Activated CD4-positive, alpha-beta T cell treated with anti-CD3 and anti-CD28 coated beads, Interleukin-2, amount 50 U/mL, for 24 hours (primary cell): ENCODE results near the gene DLEC1.

ENCODE experiments used
- DNase-seq, 2 donors: peaks; one replicate each; pipeline ENCODE4 v3.0.0-alpha.2; 2020; ENCODE audit warnings: low read depth in 1 of 2, low spot score in 1 of 2

DLEC1 gene

DNA sequence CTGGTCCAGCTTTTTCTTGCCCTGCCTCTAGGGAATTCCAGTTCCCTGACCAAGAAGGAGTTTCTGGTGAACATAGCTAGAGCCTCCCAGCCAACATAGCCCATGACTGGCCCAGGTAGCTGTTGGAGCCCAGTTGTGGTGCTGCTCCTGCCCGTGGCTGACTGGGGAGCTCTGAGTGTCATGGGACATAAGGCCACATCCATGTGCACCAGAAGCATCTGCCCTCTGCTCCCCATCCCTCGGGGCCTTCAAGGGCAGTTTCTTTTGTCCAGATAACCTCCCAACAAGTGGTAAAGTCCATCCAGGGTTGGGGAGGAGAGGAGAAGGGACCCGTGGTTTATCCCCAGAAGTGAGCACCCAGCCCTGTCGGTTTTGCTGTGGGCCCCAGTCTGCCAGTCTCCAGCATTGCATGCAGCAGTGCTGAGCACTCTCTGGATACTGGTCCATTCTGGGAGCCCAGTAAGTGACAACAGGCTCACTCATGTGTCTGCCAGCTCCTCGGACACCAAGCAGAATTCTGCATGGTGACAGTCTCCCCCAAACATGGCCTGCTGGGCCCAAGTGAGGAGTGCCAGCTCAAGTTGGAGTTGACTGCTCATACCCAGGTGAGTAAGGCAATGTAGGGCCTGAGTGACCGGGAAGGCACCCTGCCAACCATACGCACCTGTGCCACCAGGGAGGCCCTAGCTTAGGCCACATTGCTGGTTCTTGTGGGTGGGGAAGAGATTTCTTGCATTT is 69.1 kb downstream of the DLEC1 start:
- no peak for DNase-seq

DNA sequence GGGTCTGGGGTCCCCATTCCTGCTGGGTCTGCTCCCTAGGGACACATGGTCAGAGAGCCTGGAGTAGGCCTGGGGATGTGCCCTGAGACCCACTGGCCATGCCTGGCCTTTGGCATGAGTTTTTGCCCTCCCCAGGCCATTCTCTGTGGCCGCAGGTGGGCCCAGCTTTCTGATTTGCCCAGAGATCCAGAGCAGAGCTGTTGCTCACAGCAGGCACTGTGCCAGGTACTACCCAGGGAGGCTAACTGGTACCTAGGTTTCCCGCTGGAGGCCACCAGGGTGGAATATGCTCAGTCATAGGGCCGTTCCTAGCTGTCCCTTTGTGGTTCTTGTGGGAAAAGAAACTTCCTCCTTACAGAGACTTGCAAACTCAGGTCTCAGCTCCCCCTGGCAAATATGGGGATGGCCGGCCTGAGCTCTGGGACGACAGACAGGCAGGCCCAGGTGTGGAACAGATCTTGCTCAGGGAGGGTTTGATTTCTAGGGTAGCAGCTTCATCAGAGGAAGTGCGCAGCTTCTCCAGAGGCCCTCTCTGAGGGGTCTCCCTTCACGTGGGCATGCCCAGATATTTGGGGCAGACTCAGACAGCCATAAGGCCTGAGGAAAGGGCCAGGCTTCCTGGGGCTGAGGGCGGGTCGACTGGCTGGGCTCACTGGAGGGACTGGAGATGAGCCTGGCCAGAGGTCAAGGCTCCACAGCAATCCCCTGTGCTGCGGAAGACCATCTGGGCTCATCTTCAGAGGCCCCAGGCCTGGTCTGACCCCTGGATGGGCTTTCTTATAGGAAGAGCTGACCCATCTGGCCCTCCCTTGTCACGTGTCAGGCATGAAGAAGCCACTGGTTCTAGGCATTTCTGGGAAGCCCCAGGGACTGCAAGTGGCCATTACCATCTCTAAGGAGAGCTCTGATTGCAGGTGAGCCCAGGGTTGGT is 69.9 kb downstream of the DLEC1 start:
- DNase-seq: no peak

DNA sequence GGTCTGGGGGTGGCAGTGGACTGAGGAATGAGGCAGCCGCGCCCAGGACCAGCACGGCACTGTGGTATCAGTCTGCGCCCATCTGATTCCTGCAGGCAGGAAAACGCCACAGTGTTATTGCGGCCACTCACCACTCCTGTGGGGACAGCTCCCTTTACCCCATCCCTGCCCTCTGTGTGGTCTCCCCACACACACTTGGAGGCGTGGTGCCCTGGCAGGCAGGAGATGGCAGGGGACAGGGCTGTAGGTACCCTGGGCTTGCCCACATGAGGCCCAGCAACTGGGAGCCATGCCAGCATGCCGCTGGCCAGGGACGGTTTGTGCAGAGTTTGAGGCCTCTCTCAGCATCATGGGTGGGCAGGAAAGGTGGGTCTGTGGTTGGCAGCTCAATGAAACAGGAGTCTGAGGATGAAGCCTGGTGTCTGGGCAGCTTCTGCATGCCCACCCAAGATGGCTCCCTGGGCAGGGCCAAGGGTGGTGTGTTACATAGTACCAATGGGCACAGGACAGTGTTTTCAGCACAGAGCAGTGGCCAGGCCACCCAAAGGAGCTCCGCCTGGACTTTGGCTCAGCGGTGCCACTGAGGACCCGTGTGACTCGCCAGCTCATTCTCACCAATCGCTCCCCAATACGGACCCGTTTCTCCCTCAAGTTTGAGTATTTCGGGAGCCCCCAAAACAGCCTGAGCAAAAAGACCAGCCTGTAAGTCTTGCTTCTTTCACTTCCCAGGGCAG is 70.7 kb downstream of the DLEC1 start:
- no peak for DNase-seq

DNA sequence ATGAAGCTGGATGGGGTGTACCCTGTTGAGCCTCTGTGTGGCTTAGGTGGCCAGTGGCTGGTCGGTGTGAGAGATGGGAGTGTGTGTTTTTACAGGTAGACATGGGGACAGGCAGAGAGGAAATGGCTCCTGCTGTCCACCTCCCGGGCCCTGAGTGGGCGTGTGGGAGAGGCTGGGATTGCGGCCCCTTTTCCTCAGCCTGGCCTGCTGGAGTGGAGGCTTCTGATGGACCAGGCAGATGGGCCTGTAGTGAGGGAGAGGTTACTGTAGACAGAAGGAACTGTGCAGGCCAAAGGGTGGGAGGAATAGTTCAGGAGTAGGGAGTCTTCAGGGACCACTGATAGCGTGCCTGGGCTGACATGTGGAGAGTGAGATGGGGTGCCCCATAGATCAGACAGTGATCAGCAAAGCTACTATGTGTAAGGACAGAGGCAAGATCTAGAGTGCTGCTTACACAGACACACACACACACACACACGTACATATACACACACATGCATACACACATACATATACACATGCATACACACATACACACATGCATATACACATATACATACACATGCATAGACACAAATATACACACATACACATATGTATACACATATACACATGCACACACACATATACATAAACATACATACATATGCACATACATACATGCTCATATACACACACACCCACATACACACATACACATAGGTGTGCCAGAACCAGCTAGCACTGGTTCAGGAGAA is 71.5 kb downstream of the DLEC1 start:
- no peak for DNase-seq

DNA sequence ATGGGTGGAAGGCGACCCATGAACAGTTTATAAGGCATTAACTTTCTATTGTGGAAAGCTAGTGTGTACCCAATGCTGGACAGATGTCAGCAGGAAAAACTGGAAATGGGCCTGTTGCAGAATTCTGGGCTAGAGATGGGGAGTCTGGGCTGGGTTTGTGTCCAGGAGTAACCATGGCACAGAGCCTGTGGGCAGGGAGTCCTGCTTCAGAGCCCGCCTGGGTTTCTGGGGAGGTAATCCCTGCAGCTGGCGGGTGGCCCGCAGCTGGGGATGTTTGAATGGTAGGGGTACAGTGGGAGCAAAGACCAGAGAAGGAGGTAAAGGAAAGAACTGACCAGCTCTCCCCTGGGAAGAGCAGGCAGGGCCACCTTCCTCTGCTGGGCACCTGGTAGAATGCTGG is 72.2 kb downstream of the DLEC1 start:
- no peak for DNase-seq

DNA sequence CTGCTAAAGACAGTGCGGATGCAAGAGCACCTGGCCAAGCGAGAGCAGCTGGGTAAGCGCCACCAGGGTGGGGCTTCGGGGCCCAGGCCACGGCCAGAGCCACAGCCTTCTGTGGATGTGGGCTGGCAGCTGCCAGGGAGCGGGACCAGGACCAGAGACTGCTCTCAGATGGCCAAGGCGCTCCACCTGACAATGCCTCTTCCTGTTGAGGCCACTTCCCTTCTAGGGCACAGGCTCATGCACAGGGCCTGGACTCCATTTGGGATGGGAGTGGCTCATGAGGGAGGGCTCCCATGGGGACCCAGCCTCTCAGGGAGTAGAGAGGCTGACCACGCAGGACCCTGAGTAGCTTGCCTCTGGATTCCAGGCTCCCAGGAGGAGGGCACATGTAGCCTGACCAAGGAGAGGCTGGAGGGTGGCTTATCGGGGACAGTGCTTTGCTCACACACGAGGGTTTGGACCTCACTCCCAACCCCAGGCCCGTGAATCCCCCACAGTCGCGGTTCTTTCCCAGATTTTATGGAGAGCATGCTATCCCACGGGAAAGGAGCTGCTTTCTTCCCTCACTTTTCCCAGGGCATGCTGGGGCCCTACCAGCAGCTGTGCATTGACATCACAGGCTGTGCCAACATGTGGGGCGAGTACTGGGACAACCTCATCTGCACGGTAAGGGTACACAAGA is 72.8 kb downstream of the DLEC1 start:
- DNase-seq: no peak

DNA sequence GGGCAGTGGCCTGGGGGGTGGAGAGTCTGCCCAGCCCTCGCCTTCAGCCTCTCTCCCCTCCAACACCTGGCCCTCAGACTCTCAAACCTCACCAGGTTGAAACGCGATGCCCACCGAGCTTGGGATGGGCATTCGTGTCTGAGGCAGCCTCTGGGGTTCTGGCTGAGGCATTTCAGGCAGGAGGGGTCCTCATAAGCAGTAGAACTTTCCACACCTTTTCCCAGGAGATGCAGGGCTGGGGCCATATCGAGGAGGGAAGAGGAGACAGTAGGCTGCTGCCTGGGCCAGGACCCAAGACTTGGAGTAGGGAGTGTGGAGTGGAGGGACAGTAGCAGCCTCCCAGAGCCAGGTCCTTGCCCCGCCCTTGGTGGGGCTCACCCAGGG is 73.4 kb downstream of the DLEC1 start:
- no peak for DNase-seq

DNA sequence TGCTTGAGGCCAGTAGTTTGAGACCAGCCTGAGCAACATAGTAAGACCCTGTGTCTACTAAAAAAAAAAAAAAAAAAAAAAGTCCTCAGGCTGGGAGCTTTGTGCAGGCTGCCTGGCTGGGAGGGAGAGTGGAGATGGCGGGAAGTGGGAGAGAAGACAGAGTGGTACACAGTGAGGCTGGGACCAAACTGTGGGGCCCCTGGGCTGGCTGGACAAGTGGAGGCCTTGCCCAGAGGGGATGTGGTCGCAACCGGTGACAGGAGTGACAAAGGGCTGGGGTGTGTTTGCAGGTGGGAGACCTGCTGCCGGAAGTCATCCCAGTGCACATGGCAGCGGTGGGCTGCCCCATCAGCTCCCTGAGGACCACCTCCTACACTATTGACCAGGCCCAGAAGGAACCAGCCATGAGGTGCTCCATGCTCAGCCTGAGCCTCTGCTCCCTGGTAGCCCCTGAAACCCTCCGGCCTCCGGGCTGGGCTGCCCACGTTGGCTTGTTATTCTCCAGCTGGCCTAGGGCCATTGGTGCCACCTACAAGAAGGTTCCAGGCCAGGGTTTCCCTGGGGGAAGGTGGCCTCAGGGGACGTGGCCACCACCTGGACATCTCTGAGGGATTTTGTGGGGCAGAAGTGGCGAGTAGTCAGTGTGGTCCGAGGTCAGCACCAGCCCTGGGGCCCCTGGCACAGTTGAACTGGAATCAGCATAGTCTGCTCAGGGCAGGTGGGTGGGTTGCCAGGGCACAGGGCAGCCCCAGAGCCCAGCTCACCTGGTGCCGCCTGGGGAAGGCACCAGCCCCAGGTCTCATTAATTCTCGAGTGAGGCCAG is 75.3 kb downstream of the DLEC1 start:
- DNase-seq: no peak

DNA sequence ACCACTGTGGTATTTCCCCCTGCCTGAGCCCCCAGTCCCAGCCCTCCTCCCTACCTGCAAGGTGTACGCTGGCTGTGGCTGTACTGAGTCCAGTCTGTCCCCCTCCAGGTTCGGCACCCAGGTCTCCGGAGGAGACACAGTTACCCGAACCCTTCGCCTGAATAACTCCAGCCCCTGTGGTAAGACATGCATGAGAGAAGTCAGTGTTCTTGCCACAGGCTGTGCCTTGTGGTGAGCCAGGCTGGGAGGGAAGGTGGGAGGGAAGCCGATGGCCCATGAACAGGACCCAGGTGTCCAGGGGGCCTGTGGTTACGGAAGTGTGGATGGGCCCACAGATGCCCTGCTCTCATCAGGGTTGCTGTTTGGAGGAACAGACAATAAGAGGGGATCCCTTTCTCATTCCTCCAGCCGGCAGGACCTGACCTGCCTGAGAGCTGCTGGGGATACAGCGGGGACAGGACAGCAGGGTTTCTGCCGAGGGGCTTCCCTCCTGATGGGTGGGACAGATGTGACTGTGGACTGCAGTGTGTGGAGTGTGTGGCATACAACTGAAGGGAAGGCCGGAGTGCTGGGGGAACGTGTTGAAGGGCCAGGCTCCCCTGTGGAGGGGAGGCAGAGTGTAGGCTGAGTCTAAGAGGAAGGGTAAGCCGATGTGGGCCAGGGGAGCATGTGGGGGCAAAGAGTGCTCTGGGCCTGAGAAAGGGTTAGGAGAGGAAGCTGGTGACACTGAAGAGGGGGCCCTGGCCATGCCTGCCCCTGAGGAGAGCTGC is 76.1 kb downstream of the DLEC1 start:
- DNase-seq: no peak

DNA sequence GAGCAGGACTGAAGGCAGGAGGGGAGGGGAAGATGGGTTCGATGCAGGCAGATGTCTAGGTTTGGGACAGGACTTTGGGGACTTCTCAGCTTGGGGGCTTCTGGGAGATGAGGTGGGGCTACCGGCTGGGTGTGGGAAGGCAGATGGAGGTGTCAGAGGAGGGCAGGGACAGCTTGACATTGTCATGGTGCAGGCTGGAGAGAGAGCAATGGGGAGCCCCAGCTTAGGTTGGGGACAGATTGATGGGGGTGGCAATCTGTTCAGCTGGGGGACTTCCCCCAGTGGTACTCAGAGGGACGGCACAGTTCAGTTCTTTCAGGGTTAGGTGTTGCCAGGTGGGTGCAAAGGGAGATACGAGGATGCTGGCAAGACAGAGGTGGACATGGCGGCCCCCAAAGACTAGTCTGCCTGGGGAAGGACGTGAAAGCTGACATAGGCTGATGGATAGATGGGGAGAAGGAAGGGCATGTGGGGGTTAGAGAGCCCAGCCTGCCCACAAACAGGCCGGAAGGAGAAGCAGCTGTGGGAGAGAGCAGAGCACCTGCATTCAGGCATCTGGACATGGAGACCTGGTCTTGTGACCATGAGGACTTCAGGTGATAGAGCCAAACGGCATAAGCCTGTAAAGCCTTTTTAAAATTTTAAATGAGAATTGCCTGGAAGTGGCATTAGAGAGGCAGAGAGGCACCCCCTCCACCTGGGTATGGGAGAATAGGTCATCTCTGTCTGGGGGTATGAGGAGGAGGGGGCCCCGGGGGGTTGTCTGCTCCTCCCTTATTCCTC is 76.8 kb downstream of the DLEC1 start:
- no peak for DNase-seq

DNA sequence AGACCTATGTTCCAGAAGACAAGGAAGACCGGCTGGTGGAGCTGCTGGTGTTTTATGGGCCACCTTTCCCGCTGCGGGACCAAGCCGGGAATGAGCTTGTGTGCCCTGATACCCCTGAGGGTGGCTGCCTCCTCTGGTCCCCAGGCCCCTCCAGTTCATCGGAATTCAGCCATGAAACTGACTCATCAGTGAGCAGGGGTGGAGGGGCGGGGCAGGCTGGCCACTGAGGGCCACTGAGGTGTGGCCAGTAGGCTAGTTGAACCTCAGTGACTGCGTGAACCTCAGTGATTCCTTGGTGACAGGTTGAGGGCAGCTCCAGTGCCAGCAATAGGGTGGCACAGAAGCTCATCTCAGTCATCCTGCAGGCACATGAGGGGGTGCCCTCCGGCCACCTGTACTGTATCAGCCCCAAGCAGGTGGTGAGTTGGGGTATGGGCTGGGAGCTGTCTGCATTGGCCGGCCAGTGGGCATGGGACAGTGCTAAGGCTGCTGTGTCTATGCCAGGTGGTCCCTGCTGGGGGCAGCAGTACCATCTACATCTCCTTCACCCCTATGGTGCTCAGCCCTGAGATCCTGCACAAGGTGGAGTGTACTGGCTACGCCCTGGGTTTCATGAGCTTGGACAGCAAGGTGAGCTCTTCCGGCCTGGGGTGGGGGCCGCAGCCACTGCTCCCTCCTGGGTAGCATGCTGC is 77.6 kb downstream of the DLEC1 start:
- no peak for DNase-seq

DNA sequence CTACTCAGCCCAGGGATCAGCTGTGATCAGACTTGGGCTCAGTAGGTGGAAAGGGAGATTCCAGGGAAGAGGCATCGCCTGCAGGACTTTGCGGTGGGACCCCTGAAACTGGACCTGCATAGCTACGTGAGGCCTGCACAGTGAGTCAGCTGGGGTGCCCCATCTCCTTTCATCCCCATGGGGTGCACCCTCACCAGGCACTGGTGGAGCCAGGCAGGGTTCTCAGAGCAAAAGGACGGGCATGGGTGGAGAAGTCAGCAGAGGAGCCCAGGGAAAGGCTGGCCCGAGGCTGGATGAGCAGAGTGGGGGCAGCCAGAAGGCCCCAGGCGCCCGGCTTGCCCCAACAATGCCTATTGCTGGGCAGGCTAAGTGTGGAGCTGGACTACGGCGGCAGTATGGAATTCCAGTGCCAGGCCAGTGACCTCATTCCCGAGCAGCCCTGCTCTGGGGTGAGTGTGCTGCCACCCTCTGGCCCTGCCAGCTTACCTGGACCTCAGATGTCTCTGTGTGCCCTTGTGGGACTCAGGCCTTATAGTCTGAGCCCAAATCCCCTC is 78.2 kb downstream of the DLEC1 start:
- DNase-seq: no peak

DNA sequence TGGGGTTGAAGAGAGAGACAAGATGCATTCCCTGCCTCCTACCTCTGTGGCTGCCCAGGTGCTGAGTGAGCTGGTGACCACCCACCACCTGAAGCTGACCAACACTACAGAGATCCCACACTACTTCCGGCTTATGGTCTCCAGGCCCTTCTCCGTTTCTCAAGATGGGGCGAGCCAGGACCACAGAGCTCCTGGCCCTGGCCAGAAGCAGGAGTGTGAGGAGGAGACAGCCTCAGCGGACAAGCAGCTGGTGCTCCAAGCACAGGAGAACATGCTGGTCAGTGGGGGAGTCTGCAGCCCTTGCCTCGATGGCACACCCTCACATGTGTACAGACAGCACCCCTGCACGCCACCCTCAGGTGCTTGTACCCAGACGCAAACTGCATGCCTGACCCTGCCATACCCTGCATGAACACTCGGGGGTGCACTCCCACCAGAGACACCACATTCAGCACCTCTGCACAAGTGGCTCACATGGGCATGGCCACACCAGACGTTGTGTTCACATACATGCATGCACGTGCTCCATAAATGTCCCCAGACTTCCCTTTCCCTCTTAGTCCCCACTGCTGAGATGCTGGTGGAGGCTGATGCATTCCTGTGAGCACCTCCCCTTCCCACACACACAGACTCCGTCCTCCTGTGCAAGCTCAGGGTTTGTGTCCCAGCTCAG is 78.9 kb downstream of the DLEC1 start:
- peak; percentile 52 to 69 for DNase-seq

DNA sequence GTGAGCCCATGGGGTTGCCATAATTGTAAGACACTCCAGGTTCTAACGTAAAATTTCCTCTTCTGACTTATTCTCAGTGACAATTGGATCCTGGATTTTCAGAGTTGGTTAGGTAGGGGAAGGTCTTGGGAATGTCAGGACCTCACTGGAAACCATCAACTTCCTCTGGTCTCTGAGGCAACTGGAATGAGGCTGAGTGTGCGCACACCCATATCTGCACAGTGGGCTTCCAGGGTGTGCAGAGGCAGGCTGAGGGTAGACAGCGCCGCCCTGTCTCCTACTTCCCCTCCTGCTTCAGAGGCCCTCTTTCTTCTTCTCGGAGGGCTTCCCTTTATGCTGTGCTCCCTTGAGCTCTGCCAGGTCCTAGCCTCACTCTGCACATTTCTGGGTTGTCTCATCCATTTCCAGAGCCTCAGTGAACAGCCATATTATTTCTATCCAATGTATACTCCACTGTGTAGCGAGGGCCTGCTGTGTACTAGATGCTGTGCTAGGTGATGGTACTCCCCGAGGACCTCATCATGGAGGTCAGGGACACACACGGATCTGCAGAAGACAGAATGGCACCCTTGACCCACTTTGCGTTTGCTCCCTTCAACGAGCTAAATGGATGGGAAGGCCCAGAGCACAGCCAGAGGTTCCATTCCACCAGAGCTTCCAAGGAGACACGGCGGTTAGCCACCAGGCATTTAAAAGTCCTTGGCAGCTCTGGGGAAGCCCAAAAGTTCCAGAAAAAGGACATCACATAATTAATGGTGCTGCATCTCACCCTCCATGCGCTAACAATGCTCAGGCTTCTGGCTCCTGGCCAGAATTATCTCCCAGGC is 79.6 kb downstream of the DLEC1 start:
- DNase-seq: no peak

DNA sequence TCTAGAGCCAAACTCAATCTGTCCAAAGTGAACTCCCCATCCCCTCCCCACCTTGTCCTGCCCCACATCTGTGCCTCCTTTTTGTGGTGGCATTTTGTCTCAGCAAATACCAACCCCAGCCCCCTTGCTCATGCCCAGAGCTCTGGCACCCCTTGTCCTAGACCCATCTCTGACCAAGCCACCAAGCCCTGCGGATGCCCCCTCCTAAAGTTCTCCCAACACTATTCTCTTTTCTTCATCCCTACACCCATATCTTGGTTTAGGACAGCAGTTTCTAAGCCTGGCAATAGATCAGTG is 80.2 kb downstream of the DLEC1 start:
- DNase-seq: no peak
